ENCODE results near the gene BGLAP.
"Not testable (repeated sequence)": the region's sequence is repeated elsewhere in the genome, so short reads cannot be mapped to it uniquely, and the experiment has no call there.

BGLAP gene

DNA sequence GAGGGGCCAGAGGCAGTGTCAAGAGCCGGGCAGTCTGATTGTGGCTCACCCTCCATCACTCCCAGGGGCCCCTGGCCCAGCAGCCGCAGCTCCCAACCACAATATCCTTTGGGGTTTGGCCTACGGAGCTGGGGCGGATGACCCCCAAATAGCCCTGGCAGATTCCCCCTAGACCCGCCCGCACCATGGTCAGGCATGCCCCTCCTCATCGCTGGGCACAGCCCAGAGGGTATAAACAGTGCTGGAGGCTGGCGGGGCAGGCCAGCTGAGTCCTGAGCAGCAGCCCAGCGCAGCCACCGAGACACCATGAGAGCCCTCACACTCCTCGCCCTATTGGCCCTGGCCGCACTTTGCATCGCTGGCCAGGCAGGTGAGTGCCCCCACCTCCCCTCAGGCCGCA, at the start of gene BGLAP:
BGLAP (plus strand) TSS at position 259 of the 400 bp plus-strand sequence; CDS start at position 307, 48 bp downstream.
- no peak for DNase-seq

DNA sequence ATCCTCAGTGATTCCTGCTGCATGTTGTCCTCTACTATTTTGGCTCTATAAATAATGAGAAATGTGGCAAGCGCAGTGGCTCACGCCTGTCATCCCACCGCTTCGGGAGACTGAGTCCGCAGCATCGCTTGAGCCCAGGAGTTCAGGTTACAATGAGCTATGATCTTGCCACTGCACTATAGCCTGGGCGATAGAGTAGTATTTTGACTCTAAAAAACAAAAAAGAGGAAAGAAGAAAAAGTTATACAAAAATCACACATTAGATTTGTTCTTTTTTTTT, 48.8 kb upstream of the BGLAP start:
- DNase-seq, result no peak

DNA sequence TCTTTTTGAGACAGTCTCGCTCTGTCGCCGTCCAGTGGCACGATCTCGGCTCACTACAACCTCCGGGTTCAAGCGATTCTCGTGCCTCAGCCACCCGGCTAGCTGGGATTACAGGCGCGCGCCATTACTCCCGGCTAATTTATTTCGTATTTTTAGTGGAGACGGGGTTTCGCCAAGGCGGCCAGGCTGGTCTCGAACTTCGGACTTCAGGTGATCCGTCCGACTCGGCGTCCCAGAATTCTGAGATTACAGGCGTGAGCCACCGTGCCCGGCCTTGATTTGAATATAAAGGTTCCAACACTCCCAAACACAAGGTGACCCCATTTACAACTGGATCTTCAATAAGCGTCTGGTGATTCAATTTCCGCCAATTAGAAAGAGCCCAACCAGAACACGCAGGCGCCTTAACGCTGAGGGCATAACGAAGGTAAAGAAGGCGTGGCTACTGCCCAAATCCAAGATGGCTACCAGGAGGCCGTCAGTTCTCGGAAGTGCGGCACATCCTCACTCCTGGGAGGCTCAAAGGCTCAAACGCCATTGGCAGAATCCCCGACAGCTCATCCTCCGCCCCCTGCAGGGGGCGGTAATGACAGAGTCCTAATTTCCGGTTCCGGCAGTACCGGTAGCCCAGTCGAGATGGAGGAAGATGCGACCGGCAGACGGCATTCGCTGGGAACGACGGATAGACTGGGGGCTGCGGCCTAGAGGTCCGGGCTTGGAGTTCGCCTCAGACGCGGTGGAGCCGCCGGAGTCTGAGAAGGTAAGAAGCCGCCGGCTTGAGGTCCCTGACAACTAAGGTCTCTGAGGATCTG, 48.3 kb upstream of the BGLAP start, which contains the start of gene SLC25A44:
SLC25A44 (plus strand) TSS at position 617 of the 812 bp plus-strand sequence. CDS start 5,744 bp downstream, outside the sequence.
- DNase-seq, result peak; percentile 100

DNA sequence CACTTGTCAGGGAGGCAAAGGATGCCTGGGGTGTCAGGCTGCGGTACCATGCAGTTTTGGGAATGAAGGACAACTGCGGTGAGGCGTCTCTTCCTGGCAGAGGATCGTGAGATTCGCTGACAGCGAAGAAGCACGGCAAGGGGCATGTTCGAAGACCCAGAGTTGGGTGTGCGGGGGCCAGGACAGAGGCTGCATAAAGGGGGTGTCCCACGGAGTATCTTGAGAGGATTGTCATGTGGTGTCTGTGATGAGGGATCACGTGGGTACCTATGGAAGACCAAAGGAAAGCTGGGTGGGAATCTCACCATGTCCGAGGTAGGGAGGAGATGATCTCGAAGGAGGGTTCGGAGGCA, 47.7 kb upstream of the BGLAP start:
- no peak for DNase-seq

DNA sequence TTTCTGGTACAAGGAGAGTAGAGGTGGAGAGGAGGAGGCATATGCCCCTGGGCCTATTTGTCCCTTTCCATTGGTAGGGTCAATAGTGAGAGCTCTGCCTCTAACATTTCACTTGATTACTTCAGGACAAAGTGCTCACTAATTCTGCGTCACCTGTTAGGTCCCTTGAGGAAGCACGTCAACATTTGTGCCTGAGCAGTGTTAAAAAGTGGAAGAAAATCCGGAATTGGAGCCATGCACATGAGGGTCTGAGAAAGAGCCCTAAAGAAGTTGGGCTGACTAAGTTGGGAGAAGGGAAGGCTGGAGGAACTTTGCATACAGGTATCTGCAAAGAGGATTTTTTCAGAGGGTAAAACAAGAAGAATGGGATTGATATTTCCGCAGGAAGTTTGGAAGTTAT, 46.1 kb upstream of the BGLAP start:
- no peak for DNase-seq

DNA sequence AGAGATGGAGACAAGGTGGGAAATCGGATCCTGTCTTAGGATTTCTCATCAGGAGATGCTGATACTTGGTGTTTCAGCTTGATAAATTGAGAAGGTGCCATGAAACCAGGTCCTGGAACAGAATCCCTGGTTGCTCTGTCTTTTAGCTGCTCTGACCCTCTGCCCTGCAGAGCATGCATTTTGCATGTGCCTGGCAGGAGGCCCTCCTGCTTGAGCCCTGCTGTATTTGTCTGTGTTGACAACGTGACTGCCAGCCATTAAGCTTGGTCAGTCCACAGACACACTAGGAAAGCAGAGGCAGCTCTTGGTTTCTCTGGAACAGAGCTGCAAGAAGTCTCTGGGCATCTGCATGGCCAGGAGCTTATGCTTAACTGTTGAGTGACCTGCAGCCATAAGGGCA, 45.5 kb upstream of the BGLAP start:
- DNase-seq, result no peak

DNA sequence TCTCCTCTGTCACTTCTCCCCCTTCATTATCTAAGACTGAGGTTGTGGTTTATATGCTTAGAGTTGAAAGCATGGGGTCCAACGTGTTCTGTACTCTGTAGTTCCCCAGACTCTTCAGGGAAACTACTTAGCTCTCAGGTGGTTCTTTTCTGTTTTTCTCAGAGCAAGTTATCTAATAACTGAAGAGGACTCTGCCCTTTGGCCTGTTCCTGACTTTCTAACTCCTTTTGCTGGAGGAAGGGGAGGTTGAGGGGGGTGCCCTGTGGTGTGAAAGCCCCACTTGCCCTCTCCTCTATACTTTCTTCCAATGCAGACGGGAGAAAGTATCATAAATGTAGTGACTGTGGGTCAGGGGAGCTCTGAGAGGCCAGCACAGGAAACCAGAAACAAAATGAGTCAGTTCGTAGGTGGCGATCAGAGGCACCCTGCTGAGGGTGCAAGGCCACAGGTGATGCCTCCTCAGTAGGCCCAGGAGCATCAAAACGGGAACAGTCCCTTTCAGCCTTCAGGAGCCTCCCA, 43.1 kb upstream of the BGLAP start:
- DNase-seq, result no peak

DNA sequence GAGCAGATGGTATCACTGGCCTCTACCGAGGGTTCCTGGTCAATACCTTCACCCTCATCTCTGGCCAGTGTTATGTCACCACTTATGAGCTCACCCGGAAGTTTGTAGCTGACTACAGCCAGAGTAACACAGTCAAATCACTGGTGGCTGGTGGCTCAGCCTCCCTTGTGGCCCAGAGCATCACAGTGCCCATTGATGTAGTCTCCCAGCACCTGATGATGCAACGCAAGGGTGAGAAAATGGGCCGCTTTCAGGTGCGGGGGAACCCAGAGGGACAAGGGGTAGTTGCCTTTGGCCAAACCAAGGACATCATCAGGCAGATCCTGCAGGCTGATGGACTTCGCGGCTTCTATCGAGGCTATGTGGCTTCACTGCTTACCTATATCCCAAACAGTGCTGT, 41.9 kb upstream of the BGLAP start:
- no peak for DNase-seq

DNA sequence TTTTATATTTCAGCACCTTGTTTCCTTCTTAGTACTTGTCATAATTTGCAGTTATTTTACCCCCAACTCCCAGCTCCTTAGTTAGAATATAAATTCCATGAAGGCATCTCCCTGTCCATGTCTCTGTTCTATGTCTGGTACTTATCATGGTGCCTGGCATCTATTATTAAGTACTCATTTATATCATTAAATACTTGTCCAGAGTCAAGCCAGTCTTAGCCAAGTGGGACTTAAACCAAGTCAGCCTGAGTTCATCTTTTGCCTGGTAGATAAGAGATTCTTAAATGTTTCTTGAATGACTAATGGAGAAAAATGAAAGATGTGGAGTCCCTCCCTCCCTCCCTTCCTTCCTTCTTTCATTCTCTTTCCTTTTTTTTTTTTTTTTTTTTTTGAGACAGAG, 38.7 kb upstream of the BGLAP start:
- DNase-seq, result no peak

DNA sequence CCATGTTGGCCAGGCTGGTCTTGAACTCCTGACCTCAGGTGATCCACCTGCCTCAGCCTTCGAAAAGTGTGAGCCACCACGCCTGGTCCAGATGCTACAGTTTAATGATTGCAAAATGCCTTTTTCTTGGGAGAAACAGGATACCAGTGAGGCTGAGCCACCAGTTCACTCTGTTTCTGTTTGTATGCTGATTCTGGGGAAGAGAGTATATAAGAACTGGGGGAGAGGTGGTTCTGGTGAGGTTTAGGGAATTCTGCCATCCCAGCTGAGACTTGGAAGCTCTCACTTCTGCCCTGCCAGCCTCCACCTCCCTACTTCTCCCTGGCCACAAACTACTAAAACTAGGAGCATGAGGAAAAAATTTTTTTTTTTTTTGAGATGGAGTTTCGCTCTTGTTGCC, 37.3 kb upstream of the BGLAP start:
- no peak for DNase-seq

DNA sequence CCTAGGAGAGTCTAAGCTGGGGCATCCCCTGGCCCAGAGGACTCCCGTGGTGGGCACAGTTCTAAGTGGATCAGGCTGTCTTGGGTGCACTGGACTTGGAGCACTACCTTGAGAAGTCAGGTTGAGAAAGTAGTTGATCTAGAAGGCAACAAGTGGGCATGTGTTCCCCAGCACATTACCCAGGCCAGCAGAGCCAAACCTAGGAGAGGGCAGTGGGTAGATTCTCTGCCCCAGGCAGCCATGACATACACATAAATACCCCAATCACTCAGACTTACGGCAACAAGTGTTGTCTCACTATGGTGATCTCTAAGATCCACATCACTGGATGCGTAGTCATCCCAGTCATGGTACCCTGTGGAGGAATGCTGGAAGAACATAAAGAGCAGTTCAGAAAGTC, 30.7 kb upstream of the BGLAP start:
- DNase-seq, result no peak

DNA sequence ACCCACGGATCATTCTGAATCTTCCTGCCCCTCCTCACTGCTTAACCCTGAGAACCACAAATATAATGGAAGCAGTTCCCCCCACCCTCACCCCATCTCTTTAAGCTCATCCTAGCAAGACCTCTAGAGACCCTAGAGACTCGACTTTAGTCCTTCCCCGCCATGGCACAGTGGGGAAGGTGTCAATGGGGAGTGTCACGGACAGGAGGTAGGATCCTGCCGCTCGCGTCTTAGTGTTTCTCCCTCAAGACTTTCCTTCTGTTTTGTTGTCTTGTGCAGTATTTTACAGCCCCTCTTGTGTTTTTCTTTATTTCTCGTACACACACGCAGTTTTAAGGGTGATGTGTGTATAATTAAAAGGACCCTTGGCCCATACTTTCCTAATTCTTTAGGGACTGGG, 29.9 kb upstream of the BGLAP start:
- DNase-seq, result no peak

DNA sequence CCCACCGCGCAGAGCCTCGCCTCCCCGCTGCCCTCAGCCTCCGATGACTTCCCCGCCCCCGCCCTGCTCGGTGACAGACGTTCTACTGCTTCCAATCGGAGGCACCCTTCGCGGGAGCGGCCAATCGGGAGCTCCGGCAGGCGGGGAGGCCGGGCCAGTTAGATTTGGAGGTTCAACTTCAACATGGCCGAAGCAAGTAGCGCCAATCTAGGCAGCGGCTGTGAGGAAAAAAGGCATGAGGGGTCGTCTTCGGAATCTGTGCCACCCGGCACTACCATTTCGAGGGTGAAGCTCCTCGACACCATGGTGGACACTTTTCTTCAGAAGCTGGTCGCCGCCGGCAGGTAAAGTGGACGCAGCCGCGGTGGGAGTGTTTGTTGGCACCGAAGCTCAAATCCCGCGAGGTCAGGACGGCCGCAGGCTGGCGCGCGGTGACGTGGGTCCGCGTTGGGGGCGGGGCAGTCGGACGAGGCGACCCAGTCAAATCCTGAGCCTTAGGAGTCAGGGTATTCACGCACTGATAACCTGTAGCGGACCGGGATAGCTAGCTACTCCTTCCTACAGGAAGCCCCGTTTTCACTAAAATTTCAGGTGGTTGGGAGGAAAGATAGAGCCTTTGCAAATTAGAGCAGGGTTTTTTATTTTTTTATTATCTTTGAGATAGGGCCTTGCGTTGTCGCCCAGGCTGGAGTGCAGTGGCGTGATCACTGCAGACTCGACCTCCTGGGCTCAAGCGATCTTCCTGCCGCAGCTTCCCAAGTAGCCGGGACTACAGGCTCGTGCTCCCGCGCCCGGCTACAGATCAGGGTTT, 28.9 kb upstream of the BGLAP start, which contains the start of gene PMF1:
PMF1 (plus strand) TSS at position 175 of the 811 bp plus-strand sequence; CDS start at position 184, 9 bp downstream.
- DNase-seq, result peak; percentile 94

DNA sequence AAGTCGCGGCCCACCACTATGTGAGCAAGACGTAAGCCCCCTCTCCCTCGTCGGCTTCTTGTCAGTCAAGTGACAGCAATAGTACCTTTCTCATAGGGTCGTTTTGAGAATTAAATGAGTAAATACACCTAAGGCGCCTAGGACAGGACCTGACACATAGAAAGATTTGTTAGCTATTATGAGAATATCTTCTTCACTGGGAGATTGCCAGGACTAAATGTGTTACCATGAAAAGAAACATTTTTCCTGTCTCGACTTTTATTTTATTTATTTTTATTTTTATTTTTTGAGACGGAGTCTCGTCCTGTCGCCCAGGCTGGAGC, 28.4 kb upstream of the BGLAP start:
- no peak for DNase-seq

DNA sequence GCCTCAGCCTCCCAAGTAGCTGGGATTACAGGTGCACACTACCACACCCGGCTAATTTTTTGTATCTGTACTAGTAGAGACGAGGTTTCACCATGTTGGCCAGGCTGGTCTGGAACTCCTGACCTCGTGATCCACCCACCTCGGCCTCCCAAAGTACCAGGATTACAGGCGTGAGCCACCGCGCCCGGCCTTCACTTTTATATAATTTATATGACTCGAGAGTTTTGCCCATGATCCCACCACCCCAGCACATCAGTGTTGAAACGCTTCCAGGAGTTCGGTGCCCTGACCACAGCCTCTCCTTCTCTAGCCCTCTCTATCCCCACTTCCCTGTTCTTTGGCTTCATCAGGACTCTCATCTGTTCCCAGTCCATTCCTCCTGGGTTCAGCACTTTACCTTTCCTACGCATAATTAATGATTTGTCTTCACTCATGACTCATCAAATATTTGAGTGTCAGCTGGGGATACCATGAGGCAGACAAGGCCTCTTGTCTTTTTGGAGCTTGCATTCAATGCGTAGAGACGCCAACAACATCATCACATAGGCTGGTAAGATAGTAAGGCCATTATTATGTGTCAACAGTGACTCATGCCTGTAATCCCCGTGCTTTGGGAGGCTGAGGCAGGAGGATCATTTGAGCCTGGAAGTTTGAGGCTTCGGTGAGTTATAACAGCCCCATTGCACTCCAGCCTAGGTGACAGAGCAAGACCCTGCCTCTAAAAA, 27.8 kb upstream of the BGLAP start:
- DNase-seq, result no peak

DNA sequence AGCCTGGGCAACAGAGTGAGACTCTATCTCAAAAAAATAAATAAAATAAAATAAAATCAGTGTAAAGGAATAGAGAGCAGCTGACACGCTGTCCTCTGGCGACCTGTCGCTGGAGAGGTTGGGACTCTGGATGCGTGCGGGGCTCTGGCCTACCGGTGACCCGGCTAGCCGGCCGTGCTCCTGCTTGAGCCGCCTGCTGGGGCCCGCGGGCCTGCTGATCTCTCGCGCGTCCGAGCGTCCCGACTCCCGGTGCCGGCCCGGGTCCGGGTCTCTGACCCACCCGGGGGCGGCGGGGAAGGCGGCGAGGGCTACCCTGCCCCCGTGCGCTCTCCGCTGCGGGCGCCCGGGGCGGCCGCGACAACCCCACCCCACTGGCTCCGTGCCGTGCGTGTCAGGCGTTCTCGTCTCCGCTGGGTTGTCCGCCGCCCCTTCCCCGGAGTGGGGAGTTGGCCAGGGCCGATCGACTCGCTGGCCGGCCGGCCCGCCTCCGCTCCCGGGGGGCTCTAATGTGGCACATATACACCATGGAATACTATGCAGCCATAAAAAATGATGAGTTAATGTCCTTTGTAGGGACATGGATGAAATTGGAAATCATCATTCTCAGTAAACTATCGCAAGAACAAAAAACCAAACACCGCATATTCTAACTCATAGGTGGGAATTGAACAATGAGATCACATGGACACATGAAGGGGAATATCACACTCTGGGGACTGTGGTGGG, 25.5 kb upstream of the BGLAP start:
- not testable (repeated sequence) for DNase-seq

DNA sequence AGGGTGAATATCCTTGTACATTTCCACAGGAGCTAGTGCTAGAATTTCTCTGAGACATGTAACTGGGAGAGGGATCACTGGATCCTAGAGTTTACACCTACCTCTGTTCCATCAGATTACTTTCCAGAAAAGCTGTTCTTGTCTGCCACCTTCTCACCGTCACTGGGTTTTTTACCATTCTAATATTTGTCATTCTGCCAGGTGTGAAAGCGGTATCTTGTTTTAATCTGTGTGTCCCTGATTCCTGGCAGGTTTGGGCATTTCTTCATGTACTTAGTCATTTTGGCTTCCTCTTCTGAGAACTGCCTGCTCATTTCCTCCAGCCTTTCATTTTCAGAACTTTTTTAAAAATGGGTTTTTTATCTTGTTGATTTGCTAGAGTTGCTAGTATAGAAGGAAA, 24.1 kb upstream of the BGLAP start:
- DNase-seq, result no peak

DNA sequence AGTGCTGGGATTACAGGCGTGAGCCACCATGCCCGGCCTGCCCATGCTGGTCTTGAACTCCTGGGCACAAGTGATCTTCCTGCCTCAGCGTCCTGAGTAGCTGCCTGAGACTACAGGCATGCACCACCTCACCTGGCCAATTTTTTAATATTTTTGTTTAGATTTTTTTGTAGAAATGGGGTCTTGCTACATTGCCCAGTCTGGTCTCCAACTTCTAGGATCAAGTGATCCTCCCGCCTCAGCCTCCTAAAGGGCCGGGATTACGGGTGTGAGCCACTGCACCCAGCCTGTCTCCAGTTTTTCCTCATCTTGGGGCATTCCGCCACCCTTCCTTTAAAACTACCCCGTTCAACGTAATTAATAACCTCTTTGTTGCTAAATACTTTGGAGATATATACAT, 21.8 kb upstream of the BGLAP start:
- no peak for DNase-seq

DNA sequence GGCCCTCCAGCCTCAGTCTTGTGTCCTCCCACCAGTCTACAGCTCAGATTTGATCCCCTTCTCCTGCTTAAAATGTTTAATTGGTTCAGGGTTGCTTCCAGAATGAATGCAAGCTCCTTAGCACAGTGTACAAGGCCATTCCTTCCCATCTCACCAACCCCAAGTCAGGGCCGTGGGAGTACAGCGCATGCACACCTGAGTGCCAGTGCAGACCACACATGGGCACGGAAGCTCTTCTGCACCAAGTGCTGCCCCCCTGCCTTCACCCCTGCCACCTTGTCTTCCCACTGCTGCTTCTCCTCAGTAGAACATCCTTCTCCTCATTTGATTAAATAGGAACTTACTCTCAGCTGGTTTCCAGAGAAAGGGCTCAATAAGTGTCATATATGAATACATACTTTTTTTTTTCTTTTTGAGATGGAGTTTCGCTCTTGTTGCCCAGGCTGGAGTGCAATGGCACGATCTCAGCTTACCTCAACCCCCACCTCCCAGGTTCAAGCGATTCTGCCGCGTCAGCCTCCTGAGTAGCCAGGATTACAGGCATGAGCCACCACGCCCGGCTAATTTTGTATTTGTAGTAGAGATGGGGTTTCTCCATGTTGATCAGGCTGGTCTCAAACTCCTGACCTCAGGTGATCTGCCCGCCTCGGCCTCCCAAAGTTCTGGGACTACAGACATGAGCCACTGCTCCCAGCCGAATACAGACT, 19.8 kb upstream of the BGLAP start:
- DNase-seq, result no peak

DNA sequence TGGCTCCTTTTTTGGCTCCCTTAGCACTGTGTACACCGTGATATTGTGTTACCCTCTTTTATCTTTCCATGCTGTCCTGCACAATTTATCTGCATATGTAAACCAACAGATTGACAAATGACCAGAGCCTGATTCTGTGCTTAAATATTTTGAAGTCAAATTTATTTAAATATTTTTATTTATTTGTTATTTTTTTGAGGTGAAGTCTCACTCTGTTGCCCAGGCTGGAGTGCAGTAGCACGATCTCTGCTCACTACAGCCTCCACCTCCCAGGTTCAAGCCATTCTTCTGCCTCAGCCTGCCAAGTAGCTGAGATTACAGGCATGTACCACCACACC, 16.3 kb upstream of the BGLAP start:
- DNase-seq, result no peak

DNA sequence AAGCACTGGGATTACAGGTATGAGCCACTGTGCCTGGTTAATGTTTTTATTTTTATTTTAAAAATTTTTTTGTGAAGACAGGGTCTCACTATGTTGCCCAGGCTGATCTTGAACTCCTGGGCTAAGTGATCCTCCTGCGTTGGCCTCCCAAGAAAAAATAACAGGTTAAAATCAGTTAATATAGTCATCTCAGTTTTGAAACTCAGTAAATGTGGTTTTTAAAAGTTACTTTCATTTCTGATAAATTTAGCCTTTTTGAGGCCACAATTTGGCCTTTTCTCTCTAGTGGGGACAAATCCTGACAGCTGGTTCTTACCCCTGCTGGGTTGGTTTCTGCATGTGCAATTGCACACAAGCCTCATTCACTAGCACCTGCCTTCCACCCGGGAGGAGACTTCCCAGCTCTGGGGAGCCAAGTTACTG, 15.9 kb upstream of the BGLAP start:
- no peak for DNase-seq

DNA sequence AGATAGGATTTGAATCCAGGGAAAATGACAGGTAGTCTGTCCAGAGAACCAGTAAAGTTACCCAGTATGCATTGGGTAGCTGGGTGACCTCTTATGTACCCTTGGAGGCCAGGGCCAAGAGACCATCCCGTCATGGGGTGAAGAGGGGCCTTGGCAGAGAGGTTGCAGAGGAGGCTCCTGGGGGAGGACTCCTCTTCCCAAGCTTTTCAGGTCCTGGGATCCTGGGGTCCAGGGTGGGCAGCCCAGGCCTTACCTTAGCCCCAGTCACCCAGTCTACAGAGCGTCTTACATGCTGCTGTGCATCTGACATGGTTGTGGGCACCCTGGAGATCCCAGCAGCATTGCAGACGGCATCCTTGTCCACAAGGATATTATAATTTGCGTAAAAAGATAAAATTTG, 15.2 kb upstream of the BGLAP start:
- no peak for DNase-seq

All from NCI-H187 treated with DMSO at 0.1 percent for 48 hours (cell line).